Left hindlimb (tissue), 1 donor: ENCODE data around the gene MOAP1.
"Not testable (repeated sequence)": the region's sequence is repeated elsewhere in the genome, so short reads cannot be mapped to it uniquely, and the experiment has no call there.

ENCODE experiments used
- DNase-seq: peaks from one replicate; pipeline ENCODE4 v3.0.0-alpha.2; 2018

MOAP1 gene

GRCh38 chr14:93142854-93143652, 41.6 kb downstream of the MOAP1 start:
- no peak for DNase-seq

GRCh38 chr14:93137864-93138263, 46.8 kb downstream of the MOAP1 start:
- no peak for DNase-seq

GRCh38 chr14:93136508-93136907, 48.2 kb downstream of the MOAP1 start:
- not testable (repeated sequence) for DNase-seq

GRCh38 chr14:93136009-93136408, 48.7 kb downstream of the MOAP1 start:
- no peak for DNase-seq

- no peak for DNase-seq
Measured at GRCh38 chr14:93135399-93135798, 49.3 kb downstream of the MOAP1 start.

- no peak for DNase-seq
Measured at GRCh38 chr14:93133464-93133863, 51.2 kb downstream of the MOAP1 start.

- DNase-seq, result no peak
Measured at GRCh38 chr14:93132472-93133065, 52.1 kb downstream of the MOAP1 start.
